ENCODE results near the gene DMRTC2.

Gene DMRTC2

GRCh38 chr19:41892173-41892902, 47.5 kb downstream of the DMRTC2 start:
- no peak for DNase-seq

- DNase-seq, result no peak
These were observed 49.1 kb downstream of the DMRTC2 start for GRCh38 chr19:41893899-41894298.

- no peak for DNase-seq
These were observed 49.5 kb downstream of the DMRTC2 start for GRCh38 chr19:41894350-41894749.

- DNase-seq, result no peak
These were observed 51.1 kb downstream of the DMRTC2 start for GRCh38 chr19:41895745-41896580.

GRCh38 chr19:41896581-41896942, 51.7 kb downstream of the DMRTC2 start:
- no peak for DNase-seq

GRCh38 chr19:41897181-41897580, 52.3 kb downstream of the DMRTC2 start:
- no peak for DNase-seq

- DNase-seq, result no peak
These were observed 53.0 kb downstream of the DMRTC2 start for GRCh38 chr19:41897820-41898219.

- DNase-seq, result no peak
These were observed 53.4 kb downstream of the DMRTC2 start for GRCh38 chr19:41898235-41898634.

All from T1000 (cell line).